LNCaP clone FGC (cell line): Measurements from ENCODE around the gene MLXIPL.
"Not testable (repeated sequence)": the region's sequence is repeated elsewhere in the genome, so short reads cannot be mapped to it uniquely, and the experiment has no call there.

Experiments used
- DNase-seq: peaks from one replicate; pipeline ENCODE4 v3.0.0-alpha.2; 2011; ENCODE audit warnings: low read depth
- H3K4me3 ChIP-seq: 2 replicates; pipeline ENCODE4 v1.5.1; 2011; ENCODE audit warnings: mild to moderate bottlenecking, low read depth, low read length, control low read depth
- CTCF ChIP-seq: IDR thresholded peaks from 2 replicates; pipeline ENCODE4 v1.5.1; 2012; ENCODE audit warnings: mild to moderate bottlenecking; ENCODE audit not compliant: control insufficient read depth, insufficient read depth; ENCODE audit errors: extremely low read depth

Gene MLXIPL

GRCh38 chr7:73618538-73618937 lies 5.8 kb downstream of the MLXIPL start:
- H3K4me3 ChIP-seq: no peak overlapping the region
- no peak for TF ChIP-seq CTCF
- DNase-seq: no peak

- DNase-seq, H3K4me3 ChIP-seq: not testable (repeated sequence)
Measured at GRCh38 chr7:73617520-73617919, 6.8 kb downstream of the MLXIPL start.

DNA sequence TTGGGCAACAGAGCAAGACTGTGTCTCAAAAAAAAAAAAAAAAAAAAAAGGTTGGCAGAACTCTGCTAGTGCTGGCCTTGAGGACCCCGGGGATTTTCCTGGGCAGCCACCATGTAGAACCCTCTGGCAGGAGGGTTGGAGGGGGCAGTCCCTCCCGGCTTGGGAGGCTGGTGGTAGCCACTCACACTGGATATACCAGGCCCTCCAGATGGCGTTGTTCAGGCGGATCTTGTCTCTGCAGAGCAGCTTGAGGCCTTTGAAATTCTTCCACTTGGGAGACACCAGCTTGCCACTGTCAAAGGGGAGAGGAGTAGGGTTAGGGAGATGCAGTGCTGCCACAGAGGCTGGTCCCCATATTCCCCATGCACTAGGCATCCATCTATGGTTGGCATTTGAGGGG lies 8.4 kb downstream of the MLXIPL start:
- no peak overlapping the region for H3K4me3 ChIP-seq
- TF ChIP-seq CTCF: no peak
- no peak for DNase-seq

DNA sequence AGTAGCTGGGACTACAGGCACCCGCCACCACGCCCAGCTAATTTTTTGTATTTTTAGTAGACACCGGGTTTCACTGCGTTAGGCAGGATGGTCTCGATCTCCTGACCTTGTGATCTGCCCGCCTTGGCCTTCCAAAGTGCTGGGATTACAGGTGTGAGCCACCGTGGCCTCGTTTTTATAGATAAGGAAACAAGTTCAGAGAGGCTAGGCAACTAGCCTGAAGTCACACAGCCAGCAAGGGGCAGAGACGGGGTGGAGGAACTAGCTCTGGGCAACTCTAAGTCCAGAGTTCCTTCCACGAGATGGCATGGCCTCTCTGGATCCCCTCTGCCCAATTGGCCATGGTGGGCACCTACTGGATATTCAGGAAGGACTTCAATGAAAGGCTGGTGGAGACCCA lies 9.4 kb downstream of the MLXIPL start:
- not testable (repeated sequence) for DNase-seq, H3K4me3 ChIP-seq

- H3K4me3 ChIP-seq: no peak overlapping the region
- DNase-seq: no peak
- no peak for TF ChIP-seq CTCF
Measured at GRCh38 chr7:73613954-73614735, 10.2 kb downstream of the MLXIPL start.

- TF ChIP-seq CTCF: peak; percentile 23; the same call in 1 of the 2 replicates
- DNase-seq: peak; percentile 98
- H3K4me3 ChIP-seq: no peak overlapping the region
Measured at GRCh38 chr7:73612598-73613269, 11.6 kb downstream of the MLXIPL start.

- no peak overlapping the region for H3K4me3 ChIP-seq
- no peak for DNase-seq
- TF ChIP-seq CTCF: no peak
Measured at GRCh38 chr7:73611017-73611555, 13.2 kb downstream of the MLXIPL start.

GRCh38 chr7:73610105-73610504 lies 14.2 kb downstream of the MLXIPL start:
- H3K4me3 ChIP-seq: no peak overlapping the region
- no peak for TF ChIP-seq CTCF
- DNase-seq: no peak

DNA sequence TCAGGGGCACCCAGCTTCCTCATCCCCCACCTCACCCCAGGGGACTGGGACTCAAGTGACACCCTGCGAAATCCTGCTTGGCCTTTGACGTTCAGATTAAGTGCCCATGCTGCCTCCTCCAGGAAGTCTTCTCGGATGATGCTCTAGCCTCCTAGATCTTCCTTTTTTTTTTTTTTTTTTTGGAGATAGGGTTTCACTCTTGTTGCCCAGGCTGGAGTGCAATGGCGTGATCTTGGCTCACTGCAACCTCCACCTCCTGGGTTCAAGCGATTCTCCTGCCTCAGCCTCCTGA lies 16.7 kb downstream of the MLXIPL start:
- not testable (repeated sequence) for DNase-seq, H3K4me3 ChIP-seq
